GM12873 (cell line): Measurements from ENCODE around the gene ITPRIP.

Source experiments
- CTCF ChIP-seq: IDR thresholded peaks from 2 replicates; pipeline ENCODE4 v1.5.1; 2012; ENCODE audit warnings: low read depth, mild to moderate bottlenecking, moderate library complexity, low read length, control low read depth; ENCODE audit not compliant: insufficient read depth; ENCODE audit errors: missing control alignments

ITPRIP gene

DNA sequence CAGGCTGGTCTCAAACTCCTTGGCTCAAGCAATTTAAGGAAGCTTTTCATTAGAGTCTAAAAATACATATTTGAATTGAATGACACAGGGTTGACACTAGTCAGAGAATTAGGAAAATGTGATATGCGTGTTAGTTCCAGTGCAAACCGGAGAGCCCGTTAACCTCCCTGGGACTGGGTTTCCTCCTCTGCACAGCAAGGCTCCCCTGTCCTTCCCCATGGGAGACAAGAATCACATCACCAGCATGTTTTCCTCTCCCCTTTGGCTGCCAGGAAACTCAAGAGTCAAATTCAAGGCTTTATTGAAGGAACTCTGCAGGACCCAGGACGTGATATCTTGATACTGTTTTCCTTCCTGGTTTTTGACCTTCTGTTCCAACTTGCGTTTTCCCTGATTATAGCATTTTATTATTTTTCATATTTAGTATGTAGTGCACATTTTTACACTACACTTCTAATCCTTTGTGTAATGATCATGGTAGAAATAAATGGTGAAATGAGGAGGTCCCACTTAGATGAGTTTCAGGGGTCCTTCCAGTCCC is 44.4 kb downstream of the ITPRIP start:
- no peak for TF ChIP-seq CTCF

GRCh38 chr10:104293011-104293410 is 45.3 kb downstream of the ITPRIP start:
- TF ChIP-seq CTCF: no peak

DNA sequence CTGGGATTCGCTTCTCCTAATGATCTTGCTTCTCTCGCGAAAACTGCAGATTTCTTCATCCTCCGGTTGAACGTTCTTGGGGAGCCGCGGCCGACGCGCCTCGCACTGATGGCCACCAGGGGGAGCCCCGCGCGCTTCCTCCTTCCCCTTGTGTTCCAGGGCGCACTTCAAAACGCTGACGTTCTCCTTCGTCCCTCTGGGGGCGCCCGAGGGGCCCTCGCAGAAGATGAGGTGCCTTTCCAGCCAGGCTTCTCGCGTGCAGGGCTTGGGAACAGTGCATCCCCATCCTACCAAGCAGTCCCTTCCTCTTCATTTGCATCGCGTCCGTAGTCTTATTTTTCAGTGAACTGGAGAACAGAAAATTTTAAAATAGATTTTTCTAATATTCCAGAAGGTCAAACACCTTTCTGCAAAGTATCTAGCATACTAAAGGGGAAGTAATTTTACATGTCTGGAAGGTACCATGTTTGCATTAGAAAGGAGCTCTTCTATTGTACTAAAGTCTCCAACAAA is 46.8 kb downstream of the ITPRIP start:
- peak; percentile 99 for TF ChIP-seq CTCF

DNA sequence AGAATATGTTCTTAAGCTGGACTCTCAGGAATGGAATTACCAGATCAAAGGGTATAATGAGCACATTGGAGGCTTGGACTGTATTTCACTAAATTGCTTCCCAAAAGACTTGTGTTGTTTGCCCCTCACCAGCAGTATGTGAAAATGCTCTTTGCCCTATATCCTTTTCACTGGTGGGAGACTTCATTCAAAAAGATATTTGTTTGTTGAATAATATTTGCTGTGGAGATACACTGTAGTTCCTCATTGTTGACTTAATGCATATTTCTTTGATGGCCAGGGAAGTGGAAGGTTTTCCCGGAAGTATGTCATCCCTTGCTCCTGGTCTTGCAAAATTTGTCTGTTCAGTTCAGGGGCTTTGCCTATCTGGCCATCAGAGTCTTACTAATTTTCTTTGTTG is 49.9 kb downstream of the ITPRIP start:
- no peak for TF ChIP-seq CTCF

DNA sequence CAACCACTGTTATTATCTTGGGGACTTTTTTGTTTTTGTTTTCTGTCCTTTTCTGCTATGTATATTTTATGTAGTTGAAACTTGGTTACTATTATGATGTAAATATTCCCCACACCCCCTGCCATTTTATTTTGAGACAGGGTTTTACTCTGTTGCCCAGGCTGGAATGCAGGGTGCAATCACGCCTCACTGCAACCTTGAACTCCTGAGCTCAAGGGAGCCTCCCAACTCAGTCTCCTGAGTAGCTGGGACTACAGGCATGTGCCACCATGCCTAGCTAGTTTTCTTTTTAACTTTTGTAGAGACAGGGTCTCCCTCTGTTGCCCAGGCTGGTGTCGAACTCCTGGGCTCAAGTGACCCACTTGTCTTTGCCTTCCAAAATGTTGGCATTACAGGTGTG is 51.3 kb downstream of the ITPRIP start:
- TF ChIP-seq CTCF: no peak

GRCh38 chr10:104284846-104285245 is 53.4 kb downstream of the ITPRIP start:
- no peak for TF ChIP-seq CTCF

DNA sequence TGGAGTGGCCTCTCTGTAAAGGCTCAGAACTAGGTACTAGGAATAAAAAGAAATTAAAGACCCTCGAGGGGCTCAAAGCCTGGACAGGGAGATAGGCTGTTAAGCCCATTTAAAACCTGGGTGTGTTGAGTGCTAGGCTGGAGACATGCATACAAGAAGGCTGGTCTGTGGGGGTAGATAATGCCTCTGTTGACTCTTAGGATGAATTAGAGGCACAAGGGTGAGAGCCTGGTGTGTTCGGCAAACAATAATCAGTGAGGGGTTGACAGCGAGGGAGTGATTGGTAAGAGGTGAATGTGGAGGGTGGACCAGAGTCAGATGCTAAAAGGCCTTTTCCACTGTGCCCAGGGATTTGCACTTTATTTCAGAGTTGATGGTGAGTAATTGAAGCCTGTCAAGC is 56.6 kb downstream of the ITPRIP start:
- TF ChIP-seq CTCF: no peak
